H1 (cell line): ENCODE results near the gene CFAP97D2.

ENCODE experiments used
- EP300 ChIP-seq, 2 experiments: IDR thresholded peaks; 1 replicate in 1 of 2; 2 replicates in 1 of 2; pipeline ENCODE4 v1.6.1; 2011 to 2012; ENCODE audit warnings: low read depth in 2 of 2, low read length in 2 of 2, mild to moderate bottlenecking in 2 of 2, borderline replicate concordance in 1 of 2, inconsistent platforms in 1 of 2, moderate library complexity in 1 of 2
- POLR2A ChIP-seq, 2 experiments: IDR thresholded peaks; 1 replicate in 1 of 2; 2 replicates in 1 of 2; pipeline ENCODE4 v1.6.1; 2011; ENCODE audit warnings: low read depth in 2 of 2, low read length in 2 of 2, mild to moderate bottlenecking in 2 of 2; ENCODE audit errors: control extremely low read depth in 1 of 2
- POLR2AphosphoS5 ChIP-seq: IDR thresholded peaks from 2 replicates; pipeline ENCODE4 v1.6.1; 2011; ENCODE audit warnings: low read depth, low read length
- RBBP5 ChIP-seq: IDR thresholded peaks from 2 replicates; pipeline ENCODE4 v1.7.1; 2012; ENCODE audit warnings: low read depth, mild to moderate bottlenecking, inconsistent platforms, low read length, moderate library complexity, borderline replicate concordance
- TEAD4 ChIP-seq: IDR thresholded peaks from 2 replicates; pipeline ENCODE4 v1.6.1; 2012; ENCODE audit warnings: low read depth, low read length, inconsistent platforms, mixed read lengths
- TF ChIP-seq, protein P1 (sequence below), 3 experiments: IDR thresholded peaks; 1 replicate in 2 of 3; 2 replicates in 1 of 3; pipeline versions ENCODE4 v1.5.1 to v1.6.1; 2011; ENCODE audit warnings: low read length in 3 of 3, mild to moderate bottlenecking in 3 of 3, inconsistent platforms in 2 of 3, low read depth in 1 of 3, moderate library complexity in 1 of 3; ENCODE audit not compliant: insufficient read depth in 1 of 3; ENCODE audit errors: control extremely low read depth in 1 of 3
- TF ChIP-seq, protein P2 (sequence below): IDR thresholded peaks from 2 replicates; pipeline ENCODE4 v1.6.1; 2011; ENCODE audit warnings: low read depth, mild to moderate bottlenecking, low read length; ENCODE audit not compliant: insufficient read depth

DNA sequence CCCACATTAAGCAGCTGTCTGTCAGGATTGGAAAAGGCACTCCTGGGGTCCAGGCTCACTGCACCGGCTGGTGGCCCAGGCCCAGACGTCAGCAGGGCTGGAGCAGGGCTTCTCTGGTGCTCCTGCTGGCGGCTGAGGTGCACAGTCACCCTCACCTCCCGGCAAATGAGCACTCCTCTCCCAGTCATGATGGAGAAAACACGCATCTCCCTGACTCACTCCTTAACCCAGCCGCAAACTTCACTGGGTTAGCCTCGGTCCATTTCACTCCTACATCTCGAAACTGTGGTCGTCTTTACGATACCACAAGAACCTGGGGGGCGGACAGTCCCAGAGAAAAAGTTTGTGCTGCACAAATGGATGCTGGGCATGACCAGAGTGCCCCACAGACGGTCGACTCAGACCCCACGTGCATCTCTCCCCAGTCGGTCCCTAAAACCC lies 43.3 kb upstream of the CFAP97D2 start:
- TF ChIP-seq, protein P1, sequence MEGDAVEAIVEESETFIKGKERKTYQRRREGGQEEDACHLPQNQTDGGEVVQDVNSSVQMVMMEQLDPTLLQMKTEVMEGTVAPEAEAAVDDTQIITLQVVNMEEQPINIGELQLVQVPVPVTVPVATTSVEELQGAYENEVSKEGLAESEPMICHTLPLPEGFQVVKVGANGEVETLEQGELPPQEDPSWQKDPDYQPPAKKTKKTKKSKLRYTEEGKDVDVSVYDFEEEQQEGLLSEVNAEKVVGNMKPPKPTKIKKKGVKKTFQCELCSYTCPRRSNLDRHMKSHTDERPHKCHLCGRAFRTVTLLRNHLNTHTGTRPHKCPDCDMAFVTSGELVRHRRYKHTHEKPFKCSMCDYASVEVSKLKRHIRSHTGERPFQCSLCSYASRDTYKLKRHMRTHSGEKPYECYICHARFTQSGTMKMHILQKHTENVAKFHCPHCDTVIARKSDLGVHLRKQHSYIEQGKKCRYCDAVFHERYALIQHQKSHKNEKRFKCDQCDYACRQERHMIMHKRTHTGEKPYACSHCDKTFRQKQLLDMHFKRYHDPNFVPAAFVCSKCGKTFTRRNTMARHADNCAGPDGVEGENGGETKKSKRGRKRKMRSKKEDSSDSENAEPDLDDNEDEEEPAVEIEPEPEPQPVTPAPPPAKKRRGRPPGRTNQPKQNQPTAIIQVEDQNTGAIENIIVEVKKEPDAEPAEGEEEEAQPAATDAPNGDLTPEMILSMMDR (IDR thresholded peaks at IDR 0.05; ENCODE audit: control extremely low read depth in 1 of 3, insufficient read depth in 1 of 3, low read depth in 1 of 3, low read length in 3 of 3): peak in 1 of 3 experiments; percentile 16; a peak in 1 of 4 replicates
- TF ChIP-seq TEAD4: no peak
- TF ChIP-seq, protein P2, sequence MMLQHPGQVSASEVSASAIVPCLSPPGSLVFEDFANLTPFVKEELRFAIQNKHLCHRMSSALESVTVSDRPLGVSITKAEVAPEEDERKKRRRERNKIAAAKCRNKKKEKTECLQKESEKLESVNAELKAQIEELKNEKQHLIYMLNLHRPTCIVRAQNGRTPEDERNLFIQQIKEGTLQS: no peak
- no peak for TF ChIP-seq POLR2AphosphoS5
- TF ChIP-seq RBBP5: no peak
- no peak for TF ChIP-seq POLR2A (IDR thresholded peaks at IDR 0.05; ENCODE audit: control extremely low read depth in 1 of 2, low read depth in 2 of 2, low read length in 2 of 2)
- TF ChIP-seq EP300 (IDR thresholded peaks at IDR 0.05; ENCODE audit: borderline replicate concordance in 1 of 2, low read depth in 2 of 2, low read length in 2 of 2): no peak
